OCI-LY1 (cell line): Measurements from ENCODE around the gene IFT88.

ENCODE experiments used
- H2AFZ ChIP-seq: fragments of 200-600 bp; sonication (generic), shearing (Covaris generic); 2 replicates; pipeline ENCODE4 v1.6.0; 2014; ENCODE audit warnings: antibody characterized with exemption, mild to moderate bottlenecking, low read length
- H3F3A ChIP-seq: fragments of 200-600 bp; sonication (generic), shearing (Covaris generic); 2 replicates; pipeline ENCODE4 v1.6.0; 2014; ENCODE audit warnings: mild to moderate bottlenecking, antibody characterized with exemption, low read length, moderate library complexity; ENCODE audit not compliant: insufficient read depth
- H3K27ac ChIP-seq: fragments of 200-600 bp; sonication (generic); 2 replicates; pipeline ENCODE4 v1.5.1; 2014; ENCODE audit warnings: low read length, mixed run types, mild to moderate bottlenecking, low read depth; ENCODE audit not compliant: poor library complexity, severe bottlenecking
- H3K27me3 ChIP-seq: fragments of 200-600 bp; sonication (generic); 2 replicates; pipeline ENCODE4 v1.6.0; 2014; ENCODE audit warnings: antibody characterized with exemption, mild to moderate bottlenecking, low read length, moderate library complexity; ENCODE audit not compliant: insufficient read depth
- H3K36me3 ChIP-seq: fragments of 200-600 bp; sonication (generic); 2 replicates; pipeline ENCODE4 v1.6.1; 2014; ENCODE audit warnings: mild to moderate bottlenecking, antibody characterized with exemption, low read length, moderate library complexity, mixed read lengths; ENCODE audit not compliant: insufficient read depth
- H3K4me1 ChIP-seq: fragments of 200-600 bp; sonication (generic); 2 replicates; pipeline ENCODE4 v1.5.1; 2014; ENCODE audit warnings: mild to moderate bottlenecking, low read length, moderate library complexity; ENCODE audit not compliant: insufficient read depth, severe bottlenecking
- H3K4me2 ChIP-seq: fragments of 200-600 bp; sonication (generic), shearing (Covaris generic); 2 replicates; pipeline ENCODE4 v1.6.1; 2014; ENCODE audit warnings: low read length
- H3K4me3 ChIP-seq: fragments of 200-600 bp; sonication (generic); 2 replicates; pipeline ENCODE4 v1.5.1; 2014; ENCODE audit warnings: low read length, low read depth, mild to moderate bottlenecking, mixed read lengths; ENCODE audit not compliant: poor library complexity, severe bottlenecking
- H3K79me2 ChIP-seq: fragments of 200-600 bp; shearing (Covaris generic); 2 replicates; pipeline ENCODE4 v1.6.1; 2016; ENCODE audit warnings: mixed run types, low read length, mixed read lengths; ENCODE audit not compliant: insufficient read depth
- H3K9ac ChIP-seq: fragments of 200-600 bp; sonication (generic), shearing (Covaris generic); 2 replicates; pipeline ENCODE4 v1.6.1; 2014; ENCODE audit warnings: mild to moderate bottlenecking, low read length, mixed read lengths
- H3K9me2 ChIP-seq: fragments of 200-600 bp; sonication (generic), shearing (Covaris generic); 2 replicates; pipeline ENCODE4 v1.6.1; 2014; ENCODE audit warnings: low read depth, mild to moderate bottlenecking, low read length, mixed read lengths
- H3K9me3 ChIP-seq: fragments of 200-600 bp; shearing (Covaris generic); 2 replicates; pipeline ENCODE4 v1.6.1; 2014; ENCODE audit warnings: low read length, mixed read lengths
- H4K20me1 ChIP-seq: fragments of 200-600 bp; sonication (generic), shearing (Covaris generic); 2 replicates; pipeline ENCODE4 v1.6.0; 2016; ENCODE audit warnings: mild to moderate bottlenecking, low read length; ENCODE audit not compliant: insufficient read depth
- CTCF ChIP-seq: fragments of 200-600 bp; sonication (generic), shearing (Covaris generic); IDR thresholded peaks from 2 replicates; pipeline ENCODE4 v1.5.1; 2017; ENCODE audit warnings: mild to moderate bottlenecking, antibody characterized with exemption, low read length, moderate library complexity, mixed read lengths
- EZH2 ChIP-seq: fragments of 200-600 bp; sonication (generic), shearing (Covaris generic); IDR thresholded peaks from 2 replicates; pipeline ENCODE4 v1.8.0; 2017; ENCODE audit warnings: borderline replicate concordance, mixed run types, mild to moderate bottlenecking, antibody characterized with exemption, low read length, moderate library complexity, mixed read lengths

Gene IFT88

GRCh38 chr13:20547479-20547908 is 19.5 kb upstream of the IFT88 start:
- H2AFZ ChIP-seq = no peak overlapping the region
- TF ChIP-seq EZH2 (no peak), CTCF (no peak)

GRCh38 chr13:20550799-20551198 is 16.2 kb upstream of the IFT88 start:
- no peaks in the 10 kb centered on the region for H3K9me3 ChIP-seq
- H2AFZ ChIP-seq = no peak overlapping the region
- no peaks in the 10 kb centered on the region for H3K27me3 ChIP-seq
- H4K20me1 ChIP-seq = no peaks in the 10 kb centered on the region
- H3K79me2 ChIP-seq = no peaks in the 10 kb centered on the region
- no peak overlapping the region for H3K27ac ChIP-seq
- no peak overlapping the region for H3K9ac ChIP-seq
- H3K36me3 ChIP-seq = no peaks in the 10 kb centered on the region
- TF ChIP-seq EZH2 (no peak), CTCF (no peak)
- no peak overlapping the region for H3K4me3 ChIP-seq
- no peaks in the 10 kb centered on the region for H3K4me1 ChIP-seq
- H3K4me2 ChIP-seq = no peak overlapping the region
- no peaks in the 10 kb centered on the region for H3K9me2 ChIP-seq
- no peaks in the 10 kb centered on the region for H3F3A ChIP-seq

More at GRCh38 chr13:20547479-20547908, 19.5 kb upstream of the IFT88 start:
- Histone ChIP-seq H3K79me2 (no peaks in the 10 kb centered on the region), H3K9me2 (no peaks in the 10 kb centered on the region), H3K9me3 (no peaks in the 10 kb centered on the region), H4K20me1 (no peaks in the 10 kb centered on the region), H3K9ac (no peak overlapping the region), H3K4me1 (no peaks in the 10 kb centered on the region), H3K27ac (no peak overlapping the region), H3K36me3 (no peaks in the 10 kb centered on the region), H3F3A (no peaks in the 10 kb centered on the region), H3K27me3 (no peaks in the 10 kb centered on the region), H3K4me2 (no peak overlapping the region), H3K4me3 (no peak overlapping the region)

GRCh38 chr13:20553311-20553710 is 13.6 kb upstream of the IFT88 start:
- Histone ChIP-seq H3F3A (no peaks in the 10 kb centered on the region), H3K27ac (no peak overlapping the region), H2AFZ (no peak overlapping the region), H3K4me3 (no peak overlapping the region), H3K9me3 (no peaks in the 10 kb centered on the region), H3K27me3 (no peaks in the 10 kb centered on the region; the same call in 1 of the 2 replicates), H3K9ac (no peak overlapping the region), H3K79me2 (no peaks in the 10 kb centered on the region), H3K9me2 (no peaks in the 10 kb centered on the region), H4K20me1 (no peaks in the 10 kb centered on the region), H3K4me1 (no peaks in the 10 kb centered on the region), H3K36me3 (no peaks in the 10 kb centered on the region), H3K4me2 (no peak overlapping the region)
- TF ChIP-seq EZH2 (no peak), CTCF (no peak)
